Lower lobe of right lung (tissue), 2 donors: ENCODE results near the gene PTPN13. TPM values are rescaled to one million over a fixed set of nuclear protein-coding genes. Genes with fewer than 3 reads are reported as not detected.

Experiments used
- ATAC-seq, 2 donors: fragments of 200-7000 bp; cut with Tn5 transposase; one replicate each; pipeline ENCODE4 v1.9.1; 2020 to 2022; ENCODE audit warnings: mild to moderate bottlenecking in 2 of 2, moderate library complexity in 2 of 2
- DNase-seq: peaks from one replicate; pipeline ENCODE4 v3.0.0-alpha.2; 2020
- H3K27ac ChIP-seq: fragments of 200-600 bp; one replicate; pipeline ENCODE4 v1.8.0; 2022
- H3K27me3 ChIP-seq: fragments of 200-600 bp; one replicate; pipeline ENCODE4 v1.8.0; 2022; ENCODE audit warnings: low read depth
- H3K36me3 ChIP-seq: fragments of 200-600 bp; one replicate; pipeline ENCODE4 v1.8.0; 2022; ENCODE audit warnings: mild to moderate bottlenecking
- H3K4me1 ChIP-seq: fragments of 200-600 bp; one replicate; pipeline ENCODE4 v1.8.0; 2022
- H3K4me3 ChIP-seq: fragments of 200-600 bp; one replicate; pipeline ENCODE4 v1.8.0; 2022; ENCODE audit warnings: mild to moderate bottlenecking
- H3K9me3 ChIP-seq: fragments of 200-600 bp; one replicate; pipeline ENCODE4 v1.8.0; 2022
- CTCF ChIP-seq: fragments of 200-600 bp; IDR thresholded peaks from one replicate; pipeline ENCODE4 v1.8.0; 2022; ENCODE audit warnings: antibody characterized with exemption, mild to moderate bottlenecking
- intact Hi-C: fragments of 100-400 bp; cut with DNase I; formaldehyde crosslinking; loops from one replicate; pipeline ENCODE4 v1.11.0; 2022
- total RNA-seq: library from RNA; stranded (reverse); fragmentation: NEBNext Ultra II Directional; extraction: Animal tissue kit (Norgen Biotek cat#: 25700); gene quantifications from one replicate; pipeline ENCODE4 v1.2.1, GENCODE V29; 2021
- donor health status: DM: no; HTN: yes; CAD: no; lungs with severe emphysema.

Gene PTPN13
- total RNA-seq, 1 donor from 2014 or later, result 77.2 TPM

- Histone ChIP-seq H3K4me3 (no peak overlapping the region), H3K9me3 (no peaks in the 10 kb centered on the region), H3K27ac (no peak overlapping the region), H3K27me3 (no peaks in the 10 kb centered on the region), H3K36me3 (peaks cover 16% of the 10 kb centered on the region), H3K4me1 (no peaks in the 10 kb centered on the region)
- ATAC-seq (no peak), DNase-seq (no peak)
- no peak for TF ChIP-seq CTCF
- intact Hi-C loops, result no loop called here
Measured at GRCh38 chr4:86759298-86759697, 165.2 kb downstream of the PTPN13 start.

- no peak for TF ChIP-seq CTCF
- DNase-seq (no peak), ATAC-seq (no peak)
Measured at GRCh38 chr4:86762649-86763048, 168.5 kb downstream of the PTPN13 start.

GRCh38 chr4:86769794-86770193 is 175.7 kb downstream of the PTPN13 start:
- H3K27ac ChIP-seq, result no peak overlapping the region
- intact Hi-C loops, result no loop called here
- DNase-seq (no peak), ATAC-seq (no peak)
- no peaks in the 10 kb centered on the region for H3K4me1 ChIP-seq
- H3K36me3 ChIP-seq, result peaks cover 70% of the 10 kb centered on the region
- no peaks in the 10 kb centered on the region for H3K27me3 ChIP-seq
- H3K4me3 ChIP-seq, result no peak overlapping the region
- H3K9me3 ChIP-seq, result no peaks in the 10 kb centered on the region
- TF ChIP-seq CTCF, result no peak

More at GRCh38 chr4:86762649-86763048, 168.5 kb downstream of the PTPN13 start:
- Histone ChIP-seq H3K27me3 (no peaks in the 10 kb centered on the region), H3K36me3 (peaks cover 24% of the 10 kb centered on the region), H3K9me3 (no peaks in the 10 kb centered on the region), H3K4me1 (no peaks in the 10 kb centered on the region), H3K4me3 (no peak overlapping the region), H3K27ac (no peak overlapping the region)
- intact Hi-C loops, result no loop called here

- intact Hi-C loops, result no loop called here
- H3K36me3 ChIP-seq, result peaks cover 80% of the 10 kb centered on the region
Measured at GRCh38 chr4:86771141-86771540, 177.0 kb downstream of the PTPN13 start.

GRCh38 chr4:86775061-86775460 is 180.9 kb downstream of the PTPN13 start:
- intact Hi-C loops, result no loop called here
- Histone ChIP-seq H3K4me1 (no peaks in the 10 kb centered on the region), H3K9me3 (no peaks in the 10 kb centered on the region), H3K27ac (no peak overlapping the region), H3K4me3 (no peak overlapping the region), H3K36me3 (peaks cover 80% of the 10 kb centered on the region), H3K27me3 (no peaks in the 10 kb centered on the region)
- TF ChIP-seq CTCF, result no peak
- DNase-seq (no peak), ATAC-seq (no peak)

More at GRCh38 chr4:86771141-86771540, 177.0 kb downstream of the PTPN13 start:
- TF ChIP-seq CTCF, result no peak
- no peak for DNase-seq
- no peak for ATAC-seq
- no peaks in the 10 kb centered on the region for H3K27me3 ChIP-seq
- H3K27ac ChIP-seq, result no peak overlapping the region
- no peaks in the 10 kb centered on the region for H3K4me1 ChIP-seq
- no peaks in the 10 kb centered on the region for H3K9me3 ChIP-seq
- H3K4me3 ChIP-seq, result no peak overlapping the region

GRCh38 chr4:86778175-86778574 is 184.1 kb downstream of the PTPN13 start:
- no peak for ATAC-seq
- intact Hi-C loops, result no loop called here
- DNase-seq, result no peak
- Histone ChIP-seq H3K27me3 (no peaks in the 10 kb centered on the region), H3K4me3 (no peak overlapping the region), H3K27ac (no peak overlapping the region), H3K9me3 (no peaks in the 10 kb centered on the region), H3K36me3 (peaks cover 75% of the 10 kb centered on the region), H3K4me1 (no peaks in the 10 kb centered on the region)
- no peak for TF ChIP-seq CTCF
